Mucosa of descending colon (tissue), 3 donors: ENCODE measurements around the gene GKN1. TPM values are rescaled to one million over a fixed set of nuclear protein-coding genes. Genes with fewer than 3 reads are reported as not detected.

ENCODE experiments used
- ATAC-seq: fragments of 200-7000 bp; cut with Tn5 transposase; one replicate; pipeline ENCODE4 v1.9.1; 2020; ENCODE audit warnings: mild to moderate bottlenecking, moderate library complexity
- DNase-seq, 3 donors: peaks; one replicate each; pipeline ENCODE4 v3.0.0-alpha.2; 2020
- H3K36me3 ChIP-seq: fragments of 200-600 bp; one replicate; pipeline ENCODE4 v1.8.0; 2021; ENCODE audit warnings: low read depth, mild to moderate bottlenecking
- H3K4me1 ChIP-seq: fragments of 200-600 bp; one replicate; pipeline ENCODE4 v1.8.0; 2021; ENCODE audit warnings: low read depth, mild to moderate bottlenecking
- H3K4me3 ChIP-seq: fragments of 200-600 bp; one replicate; pipeline ENCODE4 v1.8.0; 2021; ENCODE audit warnings: mild to moderate bottlenecking
- H3K9me3 ChIP-seq: fragments of 200-600 bp; one replicate; pipeline ENCODE4 v1.8.0; 2021; ENCODE audit warnings: mild to moderate bottlenecking
- intact Hi-C, 2 donors: fragments of 100-400 bp; cut with DNase I in 1 of 2; cut with micrococcal nuclease in 1 of 2; formaldehyde crosslinking; loops; one replicate each; pipeline versions ENCODE4 v1.11.0 to v1.11.1; 2022; cut with DNase I, micrococcal nuclease
- total RNA-seq, 3 donors: library from RNA; stranded (reverse); fragmentation: NEBNext Ultra II Directional in 2 of 3; extraction: Animal tissue kit (Norgen Biotek cat#: 25700) in 2 of 3; gene quantifications; one replicate each; pipeline versions ENCODE4 v1.2.1 to v1.2.4, GENCODE V29; 2021 to 2023
- TF ChIP-seq, protein P1 (sequence below): fragments of 200-600 bp; IDR thresholded peaks from one replicate; pipeline ENCODE4 v1.8.0; 2022; ENCODE audit warnings: antibody characterized with exemption, mild to moderate bottlenecking
- donor health status: DM: no; HTN: no; CAD: no; lungs with moderate emphysema.
- donor health status: DM: no; HTN: no; CAD: no.
- donor health status: DM: no; HTN: yes; CAD: no.

The GKN1 gene
- total RNA-seq, 3 donors from 2014 or later, result not detected

DNA sequence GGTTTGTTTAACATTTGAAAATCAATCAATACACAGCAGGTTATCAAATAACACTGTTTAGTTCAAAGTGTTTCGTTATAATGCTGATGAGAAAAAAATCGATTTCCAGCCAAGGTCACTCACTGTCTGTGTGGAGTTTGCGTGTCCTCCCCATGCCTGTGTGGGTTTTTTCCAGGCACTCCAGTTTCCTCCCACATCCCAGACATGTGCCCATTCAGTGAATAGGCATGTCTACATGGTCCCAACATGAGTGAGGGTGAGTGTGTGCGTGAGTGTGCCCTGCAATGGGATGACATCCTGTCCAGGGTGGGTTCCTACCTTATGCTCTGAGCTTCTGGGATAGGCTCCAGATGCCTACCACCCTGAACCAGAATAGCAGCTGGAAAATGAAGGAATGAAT lies 13.1 kb upstream of the GKN1 start:
- ATAC-seq (peak; percentile 78), DNase-seq (peak in 1 of 3 donors; percentile 9)
- H3K36me3 ChIP-seq, result no peaks in the 10 kb centered on the region
- H3K4me1 ChIP-seq, result no peaks in the 10 kb centered on the region
- no peak overlapping the region for H3K4me3 ChIP-seq
- intact Hi-C loops, result no loop called here
- TF ChIP-seq, protein P1, sequence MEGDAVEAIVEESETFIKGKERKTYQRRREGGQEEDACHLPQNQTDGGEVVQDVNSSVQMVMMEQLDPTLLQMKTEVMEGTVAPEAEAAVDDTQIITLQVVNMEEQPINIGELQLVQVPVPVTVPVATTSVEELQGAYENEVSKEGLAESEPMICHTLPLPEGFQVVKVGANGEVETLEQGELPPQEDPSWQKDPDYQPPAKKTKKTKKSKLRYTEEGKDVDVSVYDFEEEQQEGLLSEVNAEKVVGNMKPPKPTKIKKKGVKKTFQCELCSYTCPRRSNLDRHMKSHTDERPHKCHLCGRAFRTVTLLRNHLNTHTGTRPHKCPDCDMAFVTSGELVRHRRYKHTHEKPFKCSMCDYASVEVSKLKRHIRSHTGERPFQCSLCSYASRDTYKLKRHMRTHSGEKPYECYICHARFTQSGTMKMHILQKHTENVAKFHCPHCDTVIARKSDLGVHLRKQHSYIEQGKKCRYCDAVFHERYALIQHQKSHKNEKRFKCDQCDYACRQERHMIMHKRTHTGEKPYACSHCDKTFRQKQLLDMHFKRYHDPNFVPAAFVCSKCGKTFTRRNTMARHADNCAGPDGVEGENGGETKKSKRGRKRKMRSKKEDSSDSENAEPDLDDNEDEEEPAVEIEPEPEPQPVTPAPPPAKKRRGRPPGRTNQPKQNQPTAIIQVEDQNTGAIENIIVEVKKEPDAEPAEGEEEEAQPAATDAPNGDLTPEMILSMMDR, result no peak
- H3K9me3 ChIP-seq, result no peaks in the 10 kb centered on the region

- intact Hi-C loops, result no loop called here
- TF ChIP-seq, protein P1, result no peak
- ATAC-seq, result no peak
- Histone ChIP-seq H3K36me3 (no peaks in the 10 kb centered on the region), H3K9me3 (no peaks in the 10 kb centered on the region), H3K4me1 (no peaks in the 10 kb centered on the region), H3K4me3 (no peak overlapping the region)
- DNase-seq, result no peak
Observed at GRCh38 chr2:68964282-68964681, 10.2 kb upstream of the GKN1 start.

- DNase-seq, result no peak
- no peaks in the 10 kb centered on the region for H3K9me3 ChIP-seq
- H3K4me1 ChIP-seq, result no peaks in the 10 kb centered on the region
- H3K36me3 ChIP-seq, result no peaks in the 10 kb centered on the region
- intact Hi-C loops, result no loop called here
- no peak overlapping the region for H3K4me3 ChIP-seq
- TF ChIP-seq, protein P1, result no peak
- ATAC-seq, result no peak
Observed at GRCh38 chr2:68968221-68968620, 6.2 kb upstream of the GKN1 start.

- H3K9me3 ChIP-seq, result no peaks in the 10 kb centered on the region
- DNase-seq (no peak), ATAC-seq (no peak)
- H3K4me3 ChIP-seq, result no peak overlapping the region
- TF ChIP-seq, protein P1, result no peak
- intact Hi-C loops, result no loop called here
- no peaks in the 10 kb centered on the region for H3K4me1 ChIP-seq
- H3K36me3 ChIP-seq, result no peaks in the 10 kb centered on the region
Observed at GRCh38 chr2:68969736-68970490, 4.5 kb upstream of the GKN1 start.

DNA sequence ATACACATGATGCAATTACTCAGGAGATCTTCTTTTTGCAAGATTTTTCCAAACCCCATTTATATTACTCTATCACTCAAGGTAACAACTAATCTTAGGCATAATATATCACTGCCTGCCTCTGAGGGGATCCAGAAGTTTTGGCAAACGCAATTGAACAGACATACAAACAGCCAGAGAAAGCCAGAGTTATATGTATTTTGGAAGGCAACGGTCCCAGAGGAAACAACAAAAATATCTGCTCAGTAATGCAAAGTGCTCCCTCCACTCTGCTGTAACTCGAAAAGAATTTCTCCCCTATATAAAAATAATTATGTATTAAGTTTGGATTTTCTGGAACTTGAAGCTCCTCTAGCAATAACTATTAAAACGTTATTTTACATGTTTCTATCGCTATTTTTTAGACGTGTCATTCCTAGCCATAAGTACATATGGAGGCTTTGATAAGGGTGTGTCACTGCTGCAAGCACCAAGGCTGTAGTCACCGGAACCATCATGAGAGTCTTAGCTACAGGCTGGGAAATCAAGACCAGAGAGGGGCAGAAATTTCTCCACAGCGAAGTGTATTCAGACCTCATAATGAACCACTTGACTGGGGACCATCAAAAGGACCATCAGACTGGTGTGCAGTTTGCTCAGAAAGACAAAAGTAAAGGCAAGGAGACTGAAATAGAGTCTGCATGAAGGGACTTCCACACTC lies 3.7 kb upstream of the GKN1 start:
- no peak for ATAC-seq
- no peak for DNase-seq
- Histone ChIP-seq H3K9me3 (no peaks in the 10 kb centered on the region), H3K4me3 (no peak overlapping the region), H3K4me1 (no peaks in the 10 kb centered on the region), H3K36me3 (no peaks in the 10 kb centered on the region)
- TF ChIP-seq, protein P1, result no peak
- intact Hi-C loops, result no loop called here
